Germinal center (tissue), 1 donor: ENCODE results near the gene NRL.
A peak's percentile ranks its signal among the peaks of the same experiment; 100 is the strongest.

ENCODE experiments used
- DNase-seq: peaks from one replicate; pipeline ENCODE4 v3.0.0; 2012; ENCODE audit warnings: mixed read lengths, low spot score

The NRL gene

DNA sequence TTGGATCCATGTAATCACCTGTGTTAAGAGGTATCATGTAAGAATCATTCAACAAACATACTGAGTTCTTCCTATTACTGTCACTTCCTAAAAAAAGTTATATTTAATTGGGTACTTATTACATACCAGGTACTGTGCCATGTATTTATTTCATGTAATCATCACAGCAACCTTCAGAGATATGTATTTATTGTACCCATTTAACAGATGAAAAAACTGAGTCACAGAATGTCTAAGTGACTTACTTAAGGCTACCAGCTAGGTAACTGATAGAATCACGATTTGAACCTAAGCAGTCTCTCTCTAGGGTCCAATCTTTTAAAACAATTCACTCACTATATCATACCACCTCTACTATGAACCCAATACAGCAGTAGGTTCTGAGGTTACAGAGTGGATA lies 29.7 kb upstream of the NRL start:
- DNase-seq, result no peak

DNA sequence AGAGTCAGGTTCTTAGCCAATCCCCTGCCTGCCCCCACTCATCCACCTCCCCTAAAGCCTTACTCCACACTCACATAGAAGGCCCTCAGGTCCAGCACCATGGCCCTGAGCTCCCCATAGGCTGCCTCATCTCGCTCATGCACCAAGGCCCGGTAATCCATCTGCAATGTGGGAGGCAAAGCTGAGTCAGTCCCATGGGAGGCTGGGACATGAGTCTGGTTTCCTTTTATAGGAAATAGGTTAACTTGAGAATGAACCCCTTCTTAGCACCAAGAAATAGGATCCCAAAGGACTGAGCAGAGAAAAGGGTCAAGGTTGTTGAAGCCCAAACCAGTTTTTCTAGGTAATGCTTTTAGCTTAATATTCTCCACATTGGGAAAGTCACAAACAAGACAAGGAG lies 28.8 kb upstream of the NRL start:
- no peak for DNase-seq

DNA sequence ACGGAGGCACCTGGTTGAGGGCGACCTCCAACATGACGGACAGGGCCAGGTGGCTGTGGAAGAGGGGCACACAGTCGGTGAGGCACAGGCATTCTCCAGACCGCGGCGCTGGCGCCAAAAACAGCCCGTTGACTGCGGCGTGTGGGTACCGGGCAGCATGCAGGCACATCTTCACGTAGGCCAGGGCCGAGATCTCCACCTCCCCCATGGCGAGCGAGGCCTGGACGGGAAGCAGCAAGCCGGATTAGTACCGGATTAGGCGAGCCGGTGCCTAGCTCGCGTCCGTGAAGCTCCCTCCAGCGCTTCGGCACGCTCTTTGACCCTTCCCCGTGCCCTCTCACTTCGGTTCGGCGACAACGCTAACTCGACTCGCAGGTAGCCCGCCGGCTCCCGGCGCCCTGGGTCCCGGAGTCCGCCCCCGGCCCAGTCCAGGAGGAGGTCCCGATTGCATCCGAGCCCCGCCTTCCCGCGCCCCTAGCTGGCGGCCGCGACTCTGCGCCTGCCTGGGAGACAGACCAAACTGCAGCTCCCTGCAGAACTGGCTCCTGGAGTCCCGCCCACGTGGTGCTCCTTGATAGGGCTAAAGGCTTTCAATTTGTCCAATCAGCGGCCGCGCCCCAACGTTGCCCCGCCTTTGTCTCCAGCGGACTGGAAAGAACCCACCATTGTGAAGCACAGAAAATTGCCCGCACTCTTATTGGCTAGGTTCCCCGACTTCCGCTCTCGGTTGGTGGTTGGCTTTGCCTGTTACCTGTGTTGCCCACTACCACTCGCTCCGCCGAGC lies 26.5 kb upstream of the NRL start, which contains the start of gene EMC9:
EMC9 (minus strand) TSS at position 495 of the 784 bp plus-strand sequence; CDS start at position 208, 287 bp downstream.
- peak; percentile 98 for DNase-seq

- DNase-seq, result no peak
Measured at GRCh38 chr14:24139272-24139934, 24.7 kb upstream of the NRL start.

DNA sequence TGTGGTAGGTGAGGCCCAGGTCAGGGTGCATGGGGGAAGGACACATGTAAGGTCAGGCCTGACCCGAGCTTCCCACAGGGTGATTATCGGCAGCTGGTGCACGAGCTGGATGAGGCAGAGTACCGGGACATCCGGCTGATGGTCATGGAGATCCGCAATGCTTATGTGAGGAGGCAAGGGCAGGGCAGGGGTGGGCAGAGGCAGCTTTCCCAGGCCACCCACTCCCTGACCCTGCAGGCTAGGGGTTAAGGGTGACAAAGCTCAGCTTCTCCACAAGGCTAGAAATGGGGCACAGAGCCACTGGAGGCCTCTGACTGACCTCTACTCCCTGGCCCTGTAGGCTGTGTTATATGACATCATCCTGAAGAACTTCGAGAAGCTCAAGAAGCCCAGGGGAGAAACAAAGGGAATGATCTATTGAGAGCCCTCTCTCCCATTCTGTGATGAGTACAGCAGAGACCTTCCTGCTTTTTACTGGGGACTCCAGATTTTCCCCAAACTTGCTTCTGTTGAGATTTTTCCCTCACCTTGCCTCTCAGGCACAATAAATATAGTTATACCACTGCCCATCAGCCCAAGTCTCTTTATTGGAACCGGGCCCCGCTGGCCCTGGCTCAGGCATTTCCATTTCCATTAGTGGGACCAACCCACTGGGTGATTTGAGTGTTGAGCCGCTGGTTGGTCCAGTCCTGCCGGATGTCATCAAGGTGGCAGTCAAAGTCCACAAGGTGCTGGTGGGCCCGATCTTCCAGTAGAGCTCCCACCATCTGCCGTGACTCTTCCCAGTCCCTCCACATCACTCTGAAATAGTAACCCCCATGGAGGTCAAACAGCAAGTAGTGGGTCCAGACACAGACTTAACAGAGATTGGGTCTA lies 23.9 kb upstream of the NRL start:
- DNase-seq, result no peak

DNA sequence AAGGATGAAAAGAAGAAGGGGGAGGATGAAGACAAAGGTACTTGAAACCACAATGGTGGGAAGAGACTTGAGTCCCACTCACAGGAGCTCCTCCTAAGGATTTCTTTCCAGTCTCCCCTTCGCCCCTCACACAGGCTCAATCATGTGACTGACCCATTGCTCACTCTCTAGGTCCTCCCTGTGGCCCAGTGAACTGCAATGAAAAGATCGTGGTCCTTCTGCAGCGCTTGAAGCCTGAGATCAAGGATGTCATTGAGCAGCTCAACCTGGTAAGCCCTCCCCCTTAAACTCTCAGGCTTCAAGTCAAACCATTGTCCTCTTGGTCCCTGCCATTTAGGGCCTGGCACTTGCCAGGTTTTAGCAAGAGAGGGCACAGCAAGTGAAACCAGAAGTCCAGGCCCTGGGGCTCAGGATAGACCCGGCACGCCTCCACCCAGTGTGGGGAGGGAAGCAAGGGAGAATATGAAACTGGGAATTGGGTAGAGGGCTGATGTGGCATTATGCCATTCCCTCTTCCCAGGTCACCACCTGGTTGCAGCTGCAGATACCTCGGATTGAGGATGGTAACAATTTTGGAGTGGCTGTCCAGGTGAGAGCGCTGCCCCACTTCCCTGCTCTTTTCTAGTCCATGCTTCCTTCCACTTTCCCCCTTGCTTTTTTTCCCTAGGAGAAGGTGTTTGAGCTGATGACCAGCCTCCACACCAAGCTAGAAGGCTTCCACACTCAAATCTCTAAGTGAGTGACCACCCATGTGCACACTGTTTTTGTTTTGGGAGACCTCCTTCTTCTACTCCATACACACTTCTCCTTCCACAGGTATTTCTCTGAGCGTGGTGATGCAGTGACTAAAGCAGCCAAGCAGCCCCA lies 23.0 kb upstream of the NRL start:
- DNase-seq, result no peak

GRCh38 chr14:24136684-24137528 lies 22.2 kb upstream of the NRL start:
- no peak for DNase-seq

DNA sequence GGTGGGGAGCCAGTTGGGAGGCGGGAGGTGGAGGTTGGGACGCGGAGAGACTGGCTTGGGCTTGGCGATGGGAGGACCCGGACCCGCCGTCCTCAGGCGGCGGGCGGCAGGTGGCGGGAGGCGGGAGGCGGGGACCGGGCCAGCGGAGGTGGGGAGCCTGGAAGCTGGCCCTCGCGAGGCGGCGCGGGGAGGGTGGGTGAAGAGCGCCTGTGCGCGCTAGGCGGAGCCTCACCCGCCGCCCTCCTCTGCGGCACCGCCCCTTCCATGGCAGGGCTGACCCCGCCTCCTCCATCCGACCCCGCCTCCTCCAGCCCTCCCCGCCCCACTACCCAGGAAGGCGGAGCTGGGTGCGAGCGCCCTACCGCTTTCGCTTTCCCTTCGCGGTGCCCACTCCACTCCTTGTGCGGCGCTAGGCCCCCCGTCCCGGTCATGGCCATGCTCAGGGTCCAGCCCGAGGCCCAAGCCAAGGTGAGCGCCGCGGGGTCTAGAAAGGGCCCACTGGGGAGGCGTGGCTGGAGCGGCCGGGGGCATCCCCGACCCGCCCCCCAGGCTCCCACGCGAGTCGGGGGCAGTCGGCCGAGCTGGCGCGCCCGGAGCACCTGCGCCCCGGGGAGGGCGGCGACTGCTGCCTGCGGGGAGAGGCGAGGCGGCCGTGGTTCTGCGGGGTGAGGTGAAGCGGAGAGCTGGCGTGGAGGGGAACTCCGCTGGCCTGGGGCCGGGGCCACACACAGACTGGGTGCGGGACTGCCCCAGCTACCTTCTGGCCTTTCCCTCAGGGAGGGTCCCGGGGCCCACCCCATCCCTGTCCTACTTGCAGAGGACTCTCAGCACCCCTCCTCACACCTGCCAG lies 21.3 kb upstream of the NRL start, which contains the start of gene PSME1:
PSME1 (plus strand) TSS at position 361 of the 850 bp plus-strand sequence; CDS start at position 430, 69 bp downstream.
- peak; percentile 95 for DNase-seq

- DNase-seq, result no peak
Measured at GRCh38 chr14:24135584-24135833, 20.8 kb upstream of the NRL start.

DNA sequence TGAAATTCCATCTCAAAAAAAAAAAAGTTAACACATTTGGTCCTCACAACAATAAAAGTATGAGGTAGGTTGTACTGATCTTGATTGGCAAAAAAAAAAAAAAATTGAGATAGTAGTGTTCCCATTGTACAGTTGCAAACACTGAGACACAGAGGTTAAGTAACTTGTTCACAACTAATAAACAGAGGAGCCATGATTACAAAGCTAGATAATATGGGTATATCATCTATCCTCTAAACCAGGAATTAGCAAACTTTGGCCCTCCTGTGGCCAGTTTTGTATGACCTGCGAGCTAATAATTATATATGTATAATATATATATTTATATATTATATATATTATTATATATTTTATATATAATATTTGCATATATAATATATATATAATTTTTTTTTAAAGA lies 19.0 kb upstream of the NRL start:
- no peak for DNase-seq

- DNase-seq, result no peak
Measured at GRCh38 chr14:24132976-24133375, 18.2 kb upstream of the NRL start.

DNA sequence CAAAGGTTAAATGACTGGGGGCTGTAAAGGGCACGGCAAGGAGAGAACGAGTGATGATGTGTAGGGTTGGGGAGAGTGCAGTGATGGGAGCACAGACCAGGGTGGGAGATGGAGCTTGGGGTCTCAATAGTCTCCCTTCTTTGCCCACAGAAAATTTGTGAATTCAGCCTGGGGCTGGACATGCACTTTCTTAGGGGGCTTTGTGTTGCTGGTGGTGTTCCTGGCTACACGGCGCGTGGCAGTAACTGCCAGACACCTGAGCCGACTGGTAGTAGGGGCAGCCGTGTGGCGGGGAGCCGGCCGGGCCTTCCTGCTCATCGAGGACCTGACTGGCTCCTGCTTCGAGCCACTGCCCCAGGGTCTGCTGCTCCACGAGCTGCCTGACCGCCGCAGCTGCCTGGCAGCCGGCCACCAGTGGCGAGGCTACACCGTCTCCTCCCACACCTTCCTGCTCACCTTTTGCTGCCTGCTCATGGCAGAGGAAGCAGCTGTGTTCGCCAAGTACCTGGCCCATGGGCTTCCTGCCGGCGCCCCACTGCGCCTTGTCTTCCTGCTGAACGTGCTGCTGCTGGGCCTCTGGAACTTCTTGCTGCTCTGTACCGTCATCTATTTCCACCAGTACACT lies 17.4 kb upstream of the NRL start:
- no peak for DNase-seq

DNA sequence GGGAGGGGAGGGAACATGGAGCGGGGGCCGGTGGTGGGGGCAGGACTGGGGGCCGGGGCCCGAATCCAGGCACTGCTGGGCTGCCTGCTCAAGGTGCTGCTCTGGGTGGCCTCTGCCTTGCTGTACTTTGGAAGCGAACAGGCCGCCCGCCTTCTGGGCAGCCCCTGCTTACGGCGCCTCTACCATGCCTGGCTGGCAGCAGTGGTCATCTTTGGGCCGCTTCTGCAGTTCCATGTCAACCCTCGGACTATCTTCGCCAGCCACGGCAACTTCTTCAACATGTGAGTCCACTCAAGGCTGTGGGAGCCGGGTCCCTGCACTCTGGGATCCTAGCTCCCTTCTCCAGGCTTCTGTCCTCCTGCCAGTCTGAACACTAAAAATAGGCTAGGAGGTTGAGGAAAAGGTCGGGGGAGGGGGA lies 16.8 kb upstream of the NRL start:
- no peak for DNase-seq

DNA sequence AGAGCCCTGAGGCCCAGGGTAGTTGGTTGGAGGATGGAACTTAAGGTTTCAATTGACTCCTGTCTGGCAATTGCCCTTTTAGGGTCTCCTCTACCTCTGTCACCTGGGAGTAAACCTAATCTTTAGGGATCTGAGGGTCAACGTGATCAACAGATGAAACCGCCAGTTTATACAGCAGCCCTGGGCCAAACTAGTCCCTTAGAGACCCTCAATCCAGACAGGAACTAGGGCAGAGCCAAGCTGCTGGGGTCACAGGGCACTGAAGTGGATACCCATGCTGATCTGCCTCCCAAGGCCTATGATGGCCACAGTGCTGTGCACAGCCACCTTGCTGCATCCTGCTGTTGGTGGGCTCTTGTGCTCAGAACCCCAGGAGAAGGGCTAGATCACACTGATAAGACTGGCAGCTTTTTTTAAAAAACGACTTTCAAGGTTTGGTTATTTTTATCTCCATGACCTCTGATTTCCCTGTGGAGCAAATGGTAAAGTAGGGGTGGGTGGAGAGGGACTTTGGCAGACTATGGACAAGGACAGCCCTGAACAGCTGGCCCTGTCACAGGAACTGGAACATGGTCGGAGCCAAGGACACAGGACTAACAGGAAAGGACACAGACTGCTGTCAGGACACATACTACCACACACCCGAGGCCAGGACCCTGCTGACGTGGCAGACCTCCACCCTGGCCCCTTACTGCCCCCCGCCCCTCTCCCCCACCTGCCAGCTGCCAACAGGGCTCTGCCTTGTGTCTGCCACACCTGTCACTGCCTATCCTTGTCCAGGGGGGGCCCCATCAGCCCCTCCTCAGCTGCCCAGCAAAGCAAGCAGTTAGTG lies 16.2 kb upstream of the NRL start:
- no peak for DNase-seq

GRCh38 chr14:24130380-24130716 lies 15.6 kb upstream of the NRL start, which contains the start of gene FITM1:
TSS of gene FITM1 (plus strand) at chr14:24130659. CDS start at chr14:24131564, 905 bp downstream.
- no peak for DNase-seq

- no peak for DNase-seq
Measured at GRCh38 chr14:24129410-24129998, 14.8 kb upstream of the NRL start.

- DNase-seq, result no peak
Measured at GRCh38 chr14:24127673-24128072, 12.9 kb upstream of the NRL start.

GRCh38 chr14:24126939-24127338 lies 12.2 kb upstream of the NRL start:
- DNase-seq, result no peak
